ENCODE measurements around the gene ASB2. TPM values are rescaled to one million over a fixed set of nuclear protein-coding genes. Genes with fewer than 3 reads are reported as not detected.

The ASB2 gene
- total and polyA plus RNA-seq, 2 donors (not counting 1 experiment from before 2014, with no cell fraction given): 0.99 to 1.5 TPM

DNA sequence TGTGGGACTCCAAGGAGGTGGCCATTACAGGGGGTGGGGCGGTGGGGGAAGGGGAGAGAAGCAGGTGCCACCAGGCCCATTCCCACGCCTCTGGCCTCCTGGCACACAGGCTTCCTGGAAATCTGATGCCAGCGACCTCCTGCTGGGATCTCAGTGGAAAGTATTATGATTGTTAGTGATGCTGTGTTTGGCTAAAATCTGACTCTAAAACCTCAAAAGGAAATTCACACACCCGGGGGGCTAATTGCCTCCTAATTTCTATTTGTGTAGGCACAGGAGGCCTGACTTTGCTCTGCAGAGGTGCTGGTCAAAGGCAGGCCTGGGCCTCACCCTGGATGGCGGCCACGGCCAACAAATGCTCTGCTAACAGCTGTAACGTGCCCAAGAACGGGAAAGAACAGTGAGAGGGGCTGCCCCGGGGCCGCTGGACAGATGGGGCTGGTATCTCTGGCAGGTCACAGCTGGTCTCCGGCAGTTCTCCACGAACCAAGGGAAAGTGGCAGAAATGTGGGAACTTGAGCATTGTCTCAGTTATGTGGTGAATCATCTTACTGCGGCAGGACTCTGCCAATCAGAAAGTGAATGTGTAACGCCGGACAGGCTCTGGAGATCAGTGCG is 35.0 kb downstream of the ASB2 start:
- Histone ChIP-seq H3K27me3 (ENCODE audit: control insufficient read depth, insufficient read depth, low read length) (no peaks in the 10 kb centered on the region), H2AFZ (ENCODE audit: low read length) (no peak overlapping the region), H4K20me1 (ENCODE audit: control insufficient read depth, extremely low read depth, insufficient read depth, low read length) (no peaks in the 10 kb centered on the region), H3K36me3 (ENCODE audit: control insufficient read depth, insufficient read depth, low read length) (no peaks in the 10 kb centered on the region), H3K4me1 (ENCODE audit: control insufficient read depth, extremely low read depth, insufficient read depth, low read length) (no peaks in the 10 kb centered on the region), H3K4me2 (ENCODE audit: extremely low read depth, insufficient read depth, low read length) (no peak overlapping the region), H3K9ac (ENCODE audit: insufficient read depth, low read length) (no peak overlapping the region), H3K9me3 (ENCODE audit: control insufficient read depth, insufficient read depth, low read depth, low read length) (no peaks in the 10 kb centered on the region), H3K79me2 (ENCODE audit: control insufficient read depth, insufficient read depth, low read length) (no peaks in the 10 kb centered on the region), H3K4me3 (replicated peaks in 1 of 4; ENCODE audit: control extremely low read depth in 1 of 4, insufficient read depth in 1 of 4, low read depth in 3 of 4, low read length in 4 of 4) (no peak overlapping the region), H3K27ac (ENCODE audit: insufficient read depth, low read length) (no peak overlapping the region)
- peak; percentile 68 to 91 for DNase-seq (ENCODE audit: low read depth in 2 of 2)
- no peak for TF ChIP-seq EZH2 (IDR thresholded peaks at IDR 0.05; ENCODE audit: low read length, missing control alignments)
- TF ChIP-seq, protein P1, sequence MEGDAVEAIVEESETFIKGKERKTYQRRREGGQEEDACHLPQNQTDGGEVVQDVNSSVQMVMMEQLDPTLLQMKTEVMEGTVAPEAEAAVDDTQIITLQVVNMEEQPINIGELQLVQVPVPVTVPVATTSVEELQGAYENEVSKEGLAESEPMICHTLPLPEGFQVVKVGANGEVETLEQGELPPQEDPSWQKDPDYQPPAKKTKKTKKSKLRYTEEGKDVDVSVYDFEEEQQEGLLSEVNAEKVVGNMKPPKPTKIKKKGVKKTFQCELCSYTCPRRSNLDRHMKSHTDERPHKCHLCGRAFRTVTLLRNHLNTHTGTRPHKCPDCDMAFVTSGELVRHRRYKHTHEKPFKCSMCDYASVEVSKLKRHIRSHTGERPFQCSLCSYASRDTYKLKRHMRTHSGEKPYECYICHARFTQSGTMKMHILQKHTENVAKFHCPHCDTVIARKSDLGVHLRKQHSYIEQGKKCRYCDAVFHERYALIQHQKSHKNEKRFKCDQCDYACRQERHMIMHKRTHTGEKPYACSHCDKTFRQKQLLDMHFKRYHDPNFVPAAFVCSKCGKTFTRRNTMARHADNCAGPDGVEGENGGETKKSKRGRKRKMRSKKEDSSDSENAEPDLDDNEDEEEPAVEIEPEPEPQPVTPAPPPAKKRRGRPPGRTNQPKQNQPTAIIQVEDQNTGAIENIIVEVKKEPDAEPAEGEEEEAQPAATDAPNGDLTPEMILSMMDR (conservative IDR thresholded peaks at IDR 0.05 in 1 of 2, IDR thresholded peaks at IDR 0.05 in 1 of 2; ENCODE audit: low read depth in 1 of 2, low read length in 2 of 2): no peak

DNA sequence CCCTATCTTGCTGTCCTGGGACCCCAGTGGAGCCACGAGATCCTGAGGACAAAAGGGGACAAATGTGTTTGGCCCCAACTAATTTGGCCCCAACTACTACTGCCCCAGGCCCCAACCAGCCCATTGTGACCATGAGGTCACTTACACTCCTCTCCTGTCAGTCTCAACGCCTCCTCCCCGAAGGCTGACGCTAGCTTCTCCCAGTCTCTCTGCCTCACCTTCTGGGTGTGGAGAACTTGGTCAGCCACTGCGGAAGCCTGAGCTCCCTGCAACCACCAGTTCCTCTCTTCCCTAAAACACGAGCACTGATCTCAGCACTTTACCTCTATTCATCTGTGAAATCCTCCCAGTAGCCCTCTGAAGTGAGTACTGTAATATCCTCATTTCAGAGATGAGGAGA is 35.9 kb downstream of the ASB2 start:
- H2AFZ ChIP-seq (ENCODE audit: low read length): no peak overlapping the region
- no peak overlapping the region for H3K27ac ChIP-seq (ENCODE audit: insufficient read depth, low read length)
- TF ChIP-seq, protein P1 (conservative IDR thresholded peaks at IDR 0.05 in 1 of 2, IDR thresholded peaks at IDR 0.05 in 1 of 2; ENCODE audit: low read depth in 1 of 2, low read length in 2 of 2): no peak
- TF ChIP-seq EZH2 (IDR thresholded peaks at IDR 0.05; ENCODE audit: low read length, missing control alignments): no peak
- H3K9me3 ChIP-seq (ENCODE audit: control insufficient read depth, insufficient read depth, low read depth, low read length): no peaks in the 10 kb centered on the region
- no peak overlapping the region for H3K4me2 ChIP-seq (ENCODE audit: extremely low read depth, insufficient read depth, low read length)
- no peaks in the 10 kb centered on the region for H3K36me3 ChIP-seq (ENCODE audit: control insufficient read depth, insufficient read depth, low read length)
- H3K4me3 ChIP-seq (replicated peaks in 1 of 4; ENCODE audit: control extremely low read depth in 1 of 4, insufficient read depth in 1 of 4, low read depth in 3 of 4, low read length in 4 of 4): no peak overlapping the region
- no peaks in the 10 kb centered on the region for H4K20me1 ChIP-seq (ENCODE audit: control insufficient read depth, extremely low read depth, insufficient read depth, low read length)
- no peak for DNase-seq (ENCODE audit: low read depth in 2 of 2)
- H3K9ac ChIP-seq (ENCODE audit: insufficient read depth, low read length): no peak overlapping the region
- H3K27me3 ChIP-seq (ENCODE audit: control insufficient read depth, insufficient read depth, low read length): no peaks in the 10 kb centered on the region
- H3K4me1 ChIP-seq (ENCODE audit: control insufficient read depth, extremely low read depth, insufficient read depth, low read length): no peaks in the 10 kb centered on the region
- no peaks in the 10 kb centered on the region for H3K79me2 ChIP-seq (ENCODE audit: control insufficient read depth, insufficient read depth, low read length)

DNA sequence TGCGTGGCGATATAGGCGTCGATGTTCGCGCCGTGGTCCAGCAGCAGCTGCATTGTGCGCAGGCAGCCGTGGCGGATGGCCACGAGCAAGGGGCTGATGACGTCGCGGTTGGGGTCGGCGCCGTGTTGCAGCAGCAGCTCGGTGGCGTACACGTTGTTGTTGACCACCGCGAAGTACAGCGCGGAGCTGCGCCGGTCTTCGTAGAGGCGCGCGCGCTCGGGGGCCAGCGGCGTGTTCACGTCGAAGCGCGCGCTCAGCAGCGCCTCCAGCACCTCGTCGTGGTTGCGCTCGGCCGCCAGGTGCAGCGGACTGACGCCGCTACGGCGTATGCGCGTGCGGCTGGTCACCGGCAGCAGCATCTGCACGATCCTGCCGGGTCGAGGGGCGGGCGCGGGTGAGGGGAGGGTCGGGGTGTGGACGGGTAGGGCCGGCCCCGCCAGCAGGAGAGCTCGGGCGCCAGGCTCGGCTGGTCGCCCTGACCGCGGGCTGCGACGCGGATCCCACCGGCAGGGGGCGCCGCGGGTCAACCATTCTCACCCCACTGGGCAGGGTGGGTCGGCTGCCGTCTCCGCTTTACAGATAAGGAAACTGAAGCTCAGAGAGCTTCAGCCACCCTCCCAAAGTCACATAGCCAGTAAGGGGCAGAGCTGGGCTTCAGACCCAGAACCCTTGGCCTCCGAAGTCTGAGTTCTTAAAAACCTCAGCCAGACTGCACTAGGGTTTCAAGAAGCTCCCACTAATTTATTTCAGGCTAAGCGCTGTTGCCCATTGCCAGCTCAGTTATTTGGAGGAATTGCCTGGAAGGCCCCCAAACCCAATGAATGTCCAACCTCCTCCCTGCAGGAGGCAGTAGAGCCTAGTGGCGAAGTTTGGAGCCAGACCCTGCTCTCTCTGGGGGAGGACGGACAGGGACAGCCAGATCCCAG is 36.8 kb downstream of the ASB2 start:
- Histone ChIP-seq H3K27ac (ENCODE audit: insufficient read depth, low read length) (no peak overlapping the region), H3K27me3 (ENCODE audit: control insufficient read depth, insufficient read depth, low read length) (no peaks in the 10 kb centered on the region), H3K9ac (ENCODE audit: insufficient read depth, low read length) (no peak overlapping the region), H4K20me1 (ENCODE audit: control insufficient read depth, extremely low read depth, insufficient read depth, low read length) (no peaks in the 10 kb centered on the region), H3K4me3 (replicated peaks in 1 of 4; ENCODE audit: control extremely low read depth in 1 of 4, insufficient read depth in 1 of 4, low read depth in 3 of 4, low read length in 4 of 4) (no peak overlapping the region), H3K36me3 (ENCODE audit: control insufficient read depth, insufficient read depth, low read length) (no peaks in the 10 kb centered on the region), H3K4me1 (ENCODE audit: control insufficient read depth, extremely low read depth, insufficient read depth, low read length) (no peaks in the 10 kb centered on the region), H2AFZ (ENCODE audit: low read length) (no peak overlapping the region), H3K9me3 (ENCODE audit: control insufficient read depth, insufficient read depth, low read depth, low read length) (no peaks in the 10 kb centered on the region), H3K4me2 (ENCODE audit: extremely low read depth, insufficient read depth, low read length) (no peak overlapping the region), H3K79me2 (ENCODE audit: control insufficient read depth, insufficient read depth, low read length) (no peaks in the 10 kb centered on the region)
- TF ChIP-seq, protein P1 (conservative IDR thresholded peaks at IDR 0.05 in 1 of 2, IDR thresholded peaks at IDR 0.05 in 1 of 2; ENCODE audit: low read depth in 1 of 2, low read length in 2 of 2): peak; percentile 44 to 48
- peak; percentile 52 for TF ChIP-seq EZH2 (IDR thresholded peaks at IDR 0.05; ENCODE audit: low read length, missing control alignments)
- peak; percentile 47 to 53 for DNase-seq (ENCODE audit: low read depth in 2 of 2)
